ENCODE results near the gene SELENBP1.

GRCh38 chr1:151402764-151403163 is 30.3 kb upstream of the SELENBP1 start:
- TF ChIP-seq CTCF (IDR thresholded peaks at IDR 0.05) (no peak), POLR2A (IDR thresholded peaks at IDR 0.05) (no peak)
